GM12878 (cell line): ENCODE measurements around the gene LCLAT1. TPM values are rescaled to one million over a fixed set of nuclear protein-coding genes. Genes with fewer than 3 reads are reported as not detected.

Source experiments
- ATAC-seq: fragments of 200-7000 bp; cut with Tn5 transposase; 3 replicates; pipeline ENCODE4 v1.9.1; 2020; ENCODE audit warnings: mild to moderate bottlenecking, moderate library complexity
- BruUV-seq: library from RNA; stranded (reverse); fragments of 400-500 nt; replicated peaks from 2 replicates; lab custom pipeline; 2021; lab: Mats Ljungman, UMichigan
- CTCF ChIA-PET: fragments of 300-600 bp; sonication (Branson Sonifier 250); formaldehyde crosslinking; extraction: SDS; loops from one replicate; lab custom pipeline; 2021; ENCODE audit warnings: inconsistent platforms; lab: Yijun Ruan, JAX
- POLR2A ChIA-PET: fragments of 350-600 bp; formaldehyde crosslinking; extraction: SDS; loops from one replicate; lab custom pipeline; 2021; ENCODE audit warnings: inconsistent platforms; lab: Charles Lee
- RAD21 ChIA-PET: fragments of 300-600 bp; sonication (Branson Sonifier 250); formaldehyde crosslinking; loops from one replicate; lab custom pipeline; 2023; ENCODE audit warnings: antibody characterized with exemption; ENCODE audit not compliant: unreplicated experiment; lab: Charles Lee
- SMC1A ChIA-PET: fragments of 300-600 bp; sonication (Branson Sonifier 250); formaldehyde crosslinking; loops from one replicate; lab custom pipeline; 2023; ENCODE audit not compliant: unreplicated experiment, uncharacterized antibody; lab: Charles Lee
- DNase-seq: peaks from one replicate; pipeline ENCODE4 v3.0.0-alpha.2; 2011; ENCODE audit warnings: low read depth, low spot score
- FAIRE-seq: peaks from 3 replicates; lab custom pipeline; 2011; peaks lifted over from hg19 to GRCh38; lab: Jason Lieb, UNC
- H2AFZ ChIP-seq: 2 replicates; pipeline ENCODE4 v1.6.0; 2011; ENCODE audit warnings: low read depth, low read length, control low read depth; ENCODE audit not compliant: control insufficient read depth
- H3K27ac ChIP-seq: 2 replicates; pipeline ENCODE4 v1.5.1; 2011; ENCODE audit warnings: control low read depth; ENCODE audit not compliant: control insufficient read depth, insufficient read depth
- H3K27me3 ChIP-seq, 2 experiments: replicated peaks in 1 of 2; 2 replicates each; pipeline versions ENCODE4 v1.6.0 to v1.6.1; 2011; ENCODE audit warnings: low read length in 1 of 2; ENCODE audit not compliant: control insufficient read depth in 2 of 2, insufficient read depth in 2 of 2
- H3K36me3 ChIP-seq, 2 experiments: 2 replicates each; pipeline ENCODE4 v1.5.1; 2011; ENCODE audit warnings: low read length in 1 of 2; ENCODE audit not compliant: control insufficient read depth in 2 of 2, insufficient read depth in 2 of 2
- H3K4me1 ChIP-seq: 2 replicates; pipeline ENCODE4 v1.6.1; 2011; ENCODE audit warnings: mild to moderate bottlenecking, low read length, moderate library complexity, mixed read lengths; ENCODE audit not compliant: control insufficient read depth, insufficient read depth
- H3K4me2 ChIP-seq: 2 replicates; pipeline ENCODE4 v1.6.0; 2011; ENCODE audit warnings: control low read depth; ENCODE audit not compliant: control insufficient read depth, insufficient read depth
- H3K4me3 ChIP-seq: fragments of 200-600 bp; sonication (generic); 2 replicates; pipeline ENCODE4 v1.5.1; 2016
- H3K79me2 ChIP-seq: 2 replicates; pipeline ENCODE4 v1.6.0; 2011; ENCODE audit warnings: low read length; ENCODE audit not compliant: control insufficient read depth, insufficient read depth
- H3K9ac ChIP-seq: 2 replicates; pipeline ENCODE4 v1.8.0; 2011; ENCODE audit warnings: low read length, control low read depth, mixed read lengths; ENCODE audit not compliant: control insufficient read depth, insufficient read depth
- H3K9me3 ChIP-seq: replicated peaks from 3 replicates; pipeline ENCODE4 v1.5.1; 2011; ENCODE audit warnings: mild to moderate bottlenecking, low read length; ENCODE audit not compliant: control insufficient read depth, insufficient read depth
- H4K20me1 ChIP-seq: 2 replicates; pipeline ENCODE4 v1.6.0; 2011; ENCODE audit not compliant: control insufficient read depth, insufficient read depth
- ASH2L ChIP-seq: fragments of 300-600, 200-600 bp; sonication (generic); IDR thresholded peaks from 2 replicates; pipeline ENCODE4 v1.6.1; 2017; ENCODE audit warnings: low read depth, mild to moderate bottlenecking, borderline replicate concordance
- CBX3 ChIP-seq: fragments of 200-600 bp; sonication (generic); IDR thresholded peaks from 2 replicates; pipeline ENCODE4 v1.6.1; 2016; ENCODE audit warnings: low read depth, borderline replicate concordance
- CREB1 ChIP-seq: IDR thresholded peaks from 2 replicates; pipeline ENCODE4 v1.6.1; 2012; ENCODE audit warnings: low read depth, mild to moderate bottlenecking, inconsistent platforms
- ETV6 ChIP-seq, 2 experiments: fragments of 450-650 bp in 1 of 2; IDR thresholded peaks in 1 of 2; conservative IDR thresholded peaks in 1 of 2; 2 replicates each; pipeline ENCODE4 v1.6.1; 2014; ENCODE audit warnings: antibody characterized with exemption in 1 of 2, borderline replicate concordance in 1 of 2, low read depth in 1 of 2, mild to moderate bottlenecking in 1 of 2, moderate library complexity in 1 of 2
- FOXK2 ChIP-seq: fragments of 450-650 bp; IDR thresholded peaks from 2 replicates; pipeline ENCODE4 v1.6.1; 2017; ENCODE audit warnings: mild to moderate bottlenecking, moderate library complexity
- MEF2B ChIP-seq: fragments of 450-650 bp; IDR thresholded peaks from 2 replicates; pipeline ENCODE4 v1.6.1; 2018; ENCODE audit warnings: mild to moderate bottlenecking, moderate library complexity; ENCODE audit not compliant: partially characterized antibody, poor library complexity, severe bottlenecking
- PAX5 ChIP-seq: IDR thresholded peaks from 2 replicates; pipeline ENCODE4 v1.6.1; 2011; ENCODE audit warnings: low read depth, low read length, borderline replicate concordance
- RAD21 ChIP-seq: IDR thresholded peaks from 2 replicates; pipeline ENCODE4 v1.6.1; 2011; ENCODE audit warnings: mild to moderate bottlenecking, low read depth, low read length, moderate library complexity; ENCODE audit not compliant: insufficient read depth
- SIX5 ChIP-seq: IDR thresholded peaks from 2 replicates; pipeline ENCODE4 v1.6.1; 2011; ENCODE audit warnings: mild to moderate bottlenecking, low read depth, low read length, moderate library complexity; ENCODE audit not compliant: severe bottlenecking
- WGBS: methylation state at CpG from one replicate; pipeline ENCODE4 v1.1.6; 2016; ENCODE audit warnings: low lambda C conversion rate; ENCODE audit not compliant: insufficient replicate concordance, insufficient coverage; ENCODE audit errors: missing lambda C conversion rate; 5-methylcytosine and 5-hydroxymethylcytosine counted together
- in situ Hi-C: fragments of 300-500 bp; cut with MboI; formaldehyde crosslinking; loops from 9 replicates; pipeline ENCODE4 v1.14.3; 2018; ENCODE audit warnings: mixed read lengths
- intact Hi-C: fragments of 100-400 bp; cut with micrococcal nuclease; formaldehyde crosslinking; loops from one replicate; pipeline ENCODE4 v1.14.2; 2022; ENCODE audit not compliant: unreplicated experiment
- polyA plus RNA-seq, 11 experiments: library from polyadenylated mRNA; depleted of rRNA in 4 of 11; unstranded in 6 of 11; stranded (reverse) in 5 of 11; fragments of >200 nt; fragmentation: Nextera tagmentation in 4 of 11; fragmentation: Illumina TruSeq in 1 of 11; extraction: Ambion mirVana in 4 of 11; extraction: Trizol in 1 of 11; gene quantifications; 1 replicate in 1 of 11; 2 replicates in 10 of 11; pipeline versions ENCODE4 v1.2.1 to v1.2.3, GENCODE V29; 2011 to 2016; ENCODE audit warnings: inconsistent platforms in 2 of 11, missing spikeins in 2 of 11, low read depth in 1 of 11
- total RNA-seq, 4 experiments: library from RNA; depleted of rRNA in 3 of 4; stranded (reverse); fragments of >200 nt in 3 of 4; fragmentation: Illumina TruSeq in 1 of 4; extraction: Trizol in 1 of 4; gene quantifications; 2 replicates each; pipeline versions ENCODE4 v1.2.1 to v1.2.3, GENCODE V29; 2013 to 2021

The LCLAT1 gene
- total and polyA plus RNA-seq, 10 of the 15 experiments (the other 5 are each of a cell fraction or from before 2014, with no cell fraction given): 8.1 to 33.0 (median 15.9) TPM

GRCh38 chr2:30549096-30549495 lies 102.0 kb downstream of the LCLAT1 start:
- in situ Hi-C loops: no loop called here
- CTCF ChIA-PET: interaction anchor here (0.9 to 1.3 kb wide), 6 partner anchors 23 to 384 kb away, joined by 3 to 4 read pairs (median 3); no protein-coding TSS in a partner anchor

GRCh38 chr2:30559544-30560275 lies 112.7 kb downstream of the LCLAT1 start:
- Histone ChIP-seq H3K9me3 (no peaks in the 10 kb centered on the region), H4K20me1 (no peaks in the 10 kb centered on the region), H3K36me3 (no peaks in the 10 kb centered on the region; a peak in 1 of 4 replicates), H3K27me3 (no peaks in the 10 kb centered on the region), H3K4me3 (no peak overlapping the region), H3K4me1 (no peaks in the 10 kb centered on the region), H3K4me2 (no peak overlapping the region), H3K79me2 (no peaks in the 10 kb centered on the region), H3K9ac (no peak overlapping the region), H2AFZ (no peak overlapping the region), H3K27ac (no peak overlapping the region)
- intact Hi-C loops: no loop called here
- in situ Hi-C loops: no loop called here
- RAD21 ChIA-PET: no interaction called here
- TF ChIP-seq CREB1: no peak
- TF ChIP-seq CBX3: no peak
- no peak for TF ChIP-seq PAX5
- TF ChIP-seq RAD21: no peak
- no peak for TF ChIP-seq ETV6 (conservative IDR thresholded peaks at IDR 0.05 in 1 of 2, IDR thresholded peaks at IDR 0.05 in 1 of 2; ENCODE audit: borderline replicate concordance in 1 of 2, low read depth in 1 of 2)
- no peak for TF ChIP-seq ASH2L
- no peak for TF ChIP-seq FOXK2
- TF ChIP-seq MEF2B: no peak
- POLR2A ChIA-PET: no interaction called here
- ATAC-seq: no peak
- BruUV-seq: no TSS peak
- FAIRE-seq: no peak
- CTCF ChIA-PET: interaction anchor here (0.7 to 0.9 kb wide), 2 partner anchors 48 to 326 kb away, joined by 3 read pairs; no protein-coding TSS in a partner anchor
- 94% methylated on average over 1 of the region's 1 CpG for WGBS
- SMC1A ChIA-PET: interaction anchor here (1.0 to 1.9 kb wide), 5 partner anchors 9 to 65 kb away, joined by 3 to 6 read pairs (median 5); no protein-coding TSS in a partner anchor
- DNase-seq: no peak

More at GRCh38 chr2:30549096-30549495, 102.0 kb downstream of the LCLAT1 start:
- no TSS peak for BruUV-seq
- Histone ChIP-seq H3K27me3 (no peaks in the 10 kb centered on the region), H3K4me3 (no peak overlapping the region), H3K27ac (no peak overlapping the region), H3K9ac (no peak overlapping the region), H3K79me2 (no peaks in the 10 kb centered on the region), H3K36me3 (no peaks in the 10 kb centered on the region), H3K4me1 (no peaks in the 10 kb centered on the region), H4K20me1 (no peaks in the 10 kb centered on the region), H3K9me3 (peaks cover 2% of the 10 kb centered on the region; the same call in 1 of the 3 replicates), H2AFZ (no peak overlapping the region), H3K4me2 (no peak overlapping the region)
- FAIRE-seq (no peak), ATAC-seq (no peak), DNase-seq (no peak)
- ChIA-PET SMC1A (interaction anchor here (0.9 to 1.3 kb wide), 5 partner anchors 10 to 61 kb away, joined by 3 to 6 read pairs (median 3); no protein-coding TSS in a partner anchor), RAD21 (no interaction called here), POLR2A (no interaction called here)
- intact Hi-C loops: no loop called here
- 95% methylated on average over 2 of the region's 2 CpGs for WGBS
- TF ChIP-seq SIX5: no peak
